ENCODE results near the gene PERM1. TPM values are rescaled to one million over a fixed set of nuclear protein-coding genes. Genes with fewer than 3 reads are reported as not detected.

The PERM1 gene
- total RNA-seq, 1 experiment from 2014 or later, result 0.81 TPM

DNA sequence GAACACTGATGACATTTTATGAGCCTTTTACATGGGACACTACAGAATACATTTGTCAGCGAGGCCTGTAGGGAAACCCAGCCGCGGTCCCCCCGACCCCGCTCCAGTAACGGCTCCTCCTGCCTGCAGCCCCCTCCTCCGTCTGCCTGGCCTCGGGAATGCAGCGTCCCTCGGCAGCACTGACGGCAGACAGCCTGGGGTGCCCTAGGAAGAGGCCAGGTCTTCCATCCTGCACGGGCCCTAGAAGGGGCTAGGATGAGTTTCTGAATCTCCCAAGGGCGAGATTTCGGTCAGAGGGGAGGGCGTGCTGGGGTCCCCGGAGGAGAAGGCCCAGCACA lies 49.8 kb downstream of the PERM1 start:
- no peak overlapping the region for H3K4me3 ChIP-seq
- H3K9me3 ChIP-seq (ENCODE audit: insufficient read depth, low read depth), result no peaks in the 10 kb centered on the region
- intact Hi-C loops (cut with micrococcal nuclease; ENCODE audit: unreplicated experiment), result no loop called here
- peaks cover 27% of the 10 kb centered on the region for H3K27me3 ChIP-seq (ENCODE audit: insufficient read depth, low read depth)
- peaks cover 22% of the 10 kb centered on the region for H3K4me1 ChIP-seq (replicated peaks; ENCODE audit: insufficient read depth)
- H3K4me2 ChIP-seq, result no peak overlapping the region
- H3K79me2 ChIP-seq (ENCODE audit: low read depth), result no peaks in the 10 kb centered on the region
- peaks cover 33% of the 10 kb centered on the region for H3F3A ChIP-seq (ENCODE audit: insufficient read depth, low read depth)
- no TSS peak for BruUV-seq (replicated peaks)
- TF ChIP-seq EZH2 (IDR thresholded peaks at IDR 0.05; ENCODE audit: low read depth) (no peak), CTCF (conservative IDR thresholded peaks at IDR 0.05) (no peak)
- CTCF ChIA-PET, result no interaction called here
- H2AFZ ChIP-seq, result no peak overlapping the region
- POLR2A ChIA-PET (ENCODE audit: unreplicated experiment), result no interaction called here
- H4K20me1 ChIP-seq (ENCODE audit: insufficient read depth), result no peaks in the 10 kb centered on the region; the same call in 1 of the 2 replicates
- H3K36me3 ChIP-seq (ENCODE audit: low read depth), result no peaks in the 10 kb centered on the region
- no peak overlapping the region for H3K27ac ChIP-seq
- no peak for DNase-seq
- no peaks in the 10 kb centered on the region for H3K9me2 ChIP-seq (ENCODE audit: insufficient read depth)

DNA sequence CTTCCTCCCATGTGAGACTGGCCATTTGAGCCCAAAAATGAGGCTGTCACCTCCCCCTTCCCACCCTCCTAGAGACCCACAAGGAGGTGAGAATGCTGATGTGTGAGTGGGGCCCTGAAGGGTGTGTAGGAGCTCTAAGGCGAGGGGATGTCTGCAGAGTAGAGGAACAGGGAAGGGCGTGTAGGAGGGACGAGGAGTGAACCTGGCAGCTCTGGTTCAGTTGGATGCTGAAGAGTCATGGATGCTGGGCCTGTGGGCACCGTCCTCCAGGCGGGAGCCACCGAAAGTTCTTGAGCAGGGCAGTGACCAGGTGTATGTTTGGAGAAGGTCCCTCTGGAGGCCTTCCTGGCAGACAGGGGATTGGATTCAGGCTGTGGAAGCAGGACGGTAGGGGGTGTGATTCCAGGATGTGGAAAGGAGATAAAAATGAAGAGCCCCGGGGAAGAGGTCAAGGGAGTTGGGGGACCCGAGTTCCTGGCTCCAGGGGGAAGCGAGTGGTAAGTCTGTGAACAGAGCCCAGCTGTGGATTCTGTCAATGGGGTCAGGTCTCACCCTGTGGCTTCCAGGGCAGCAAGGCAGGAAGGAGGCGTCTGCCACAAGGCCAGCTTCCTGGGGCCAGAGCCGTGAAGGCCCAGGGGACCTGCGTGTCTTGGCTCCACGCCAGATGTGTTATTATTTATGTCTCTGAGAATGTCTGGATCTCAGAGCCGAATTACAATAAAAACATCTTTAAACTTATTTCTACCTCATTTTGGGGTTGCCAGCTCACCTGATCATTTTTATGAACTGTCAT lies 50.3 kb downstream of the PERM1 start:
- Histone ChIP-seq H2AFZ (no peak overlapping the region), H3K27ac (no peak overlapping the region), H3K36me3 (ENCODE audit: low read depth) (no peaks in the 10 kb centered on the region), H3K4me2 (no peak overlapping the region), H3K27me3 (ENCODE audit: insufficient read depth, low read depth) (peaks cover 32% of the 10 kb centered on the region), H3K4me3 (no peak overlapping the region), H3K9me3 (ENCODE audit: insufficient read depth, low read depth) (no peaks in the 10 kb centered on the region), H4K20me1 (ENCODE audit: insufficient read depth) (no peaks in the 10 kb centered on the region; the same call in 1 of the 2 replicates), H3K79me2 (ENCODE audit: low read depth) (no peaks in the 10 kb centered on the region), H3K9me2 (ENCODE audit: insufficient read depth) (no peaks in the 10 kb centered on the region), H3K4me1 (replicated peaks; ENCODE audit: insufficient read depth) (peaks cover 22% of the 10 kb centered on the region), H3F3A (ENCODE audit: insufficient read depth, low read depth) (peaks cover 33% of the 10 kb centered on the region)
- BruUV-seq (replicated peaks), result no TSS peak
- intact Hi-C loops (cut with micrococcal nuclease; ENCODE audit: unreplicated experiment), result no loop called here
- ChIA-PET POLR2A (ENCODE audit: unreplicated experiment) (no interaction called here), CTCF (no interaction called here)
- TF ChIP-seq CTCF (conservative IDR thresholded peaks at IDR 0.05) (no peak), EZH2 (IDR thresholded peaks at IDR 0.05; ENCODE audit: low read depth) (no peak)
- DNase-seq, result no peak

DNA sequence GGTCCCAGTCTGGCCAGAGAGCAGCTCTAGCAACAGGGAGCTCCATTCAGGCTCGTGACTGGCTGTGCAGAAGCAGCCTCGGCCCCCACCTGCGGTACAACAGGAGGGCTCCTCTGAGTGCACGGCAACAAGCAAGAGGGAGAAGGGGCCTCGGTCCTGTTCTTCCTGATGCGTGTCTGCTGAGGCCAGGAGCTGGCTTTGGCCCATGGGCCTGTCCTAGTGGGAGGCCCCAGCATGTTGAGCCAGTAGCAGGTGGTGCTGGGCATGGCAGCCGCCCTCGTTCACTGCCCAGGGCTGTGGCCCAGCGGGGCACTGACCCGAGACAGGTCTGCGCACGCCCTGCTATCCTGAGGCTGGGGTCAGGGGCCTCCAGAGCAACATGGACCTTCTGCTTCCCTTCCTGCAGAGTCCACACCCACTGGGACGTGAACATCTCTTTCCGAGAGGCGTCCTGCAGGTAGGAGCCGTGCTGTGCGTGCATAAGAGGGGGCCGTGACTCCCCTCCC lies 51.2 kb downstream of the PERM1 start:
- Histone ChIP-seq H3K79me2 (ENCODE audit: low read depth) (no peaks in the 10 kb centered on the region), H2AFZ (no peak overlapping the region), H4K20me1 (ENCODE audit: insufficient read depth) (no peaks in the 10 kb centered on the region; the same call in 1 of the 2 replicates), H3K27ac (no peak overlapping the region), H3K4me3 (no peak overlapping the region), H3K4me1 (replicated peaks; ENCODE audit: insufficient read depth) (peaks cover 21% of the 10 kb centered on the region), H3K36me3 (ENCODE audit: low read depth) (no peaks in the 10 kb centered on the region), H3K27me3 (ENCODE audit: insufficient read depth, low read depth) (peaks cover 32% of the 10 kb centered on the region), H3F3A (ENCODE audit: insufficient read depth, low read depth) (peaks cover 31% of the 10 kb centered on the region), H3K9me2 (ENCODE audit: insufficient read depth) (no peaks in the 10 kb centered on the region), H3K4me2 (no peak overlapping the region), H3K9me3 (ENCODE audit: insufficient read depth, low read depth) (no peaks in the 10 kb centered on the region)
- POLR2A ChIA-PET (ENCODE audit: unreplicated experiment), result no interaction called here
- CTCF ChIA-PET, result no interaction called here
- intact Hi-C loops (cut with micrococcal nuclease; ENCODE audit: unreplicated experiment), result no loop called here
- no peak for TF ChIP-seq CTCF (conservative IDR thresholded peaks at IDR 0.05)
- TF ChIP-seq EZH2 (IDR thresholded peaks at IDR 0.05; ENCODE audit: low read depth), result no peak
- BruUV-seq (replicated peaks), result no TSS peak
- DNase-seq, result no peak
